Measurements from ENCODE around the gene PDGFRB.
A peak's percentile ranks its signal among the peaks of the same experiment; 100 is the strongest.

PDGFRB gene

DNA sequence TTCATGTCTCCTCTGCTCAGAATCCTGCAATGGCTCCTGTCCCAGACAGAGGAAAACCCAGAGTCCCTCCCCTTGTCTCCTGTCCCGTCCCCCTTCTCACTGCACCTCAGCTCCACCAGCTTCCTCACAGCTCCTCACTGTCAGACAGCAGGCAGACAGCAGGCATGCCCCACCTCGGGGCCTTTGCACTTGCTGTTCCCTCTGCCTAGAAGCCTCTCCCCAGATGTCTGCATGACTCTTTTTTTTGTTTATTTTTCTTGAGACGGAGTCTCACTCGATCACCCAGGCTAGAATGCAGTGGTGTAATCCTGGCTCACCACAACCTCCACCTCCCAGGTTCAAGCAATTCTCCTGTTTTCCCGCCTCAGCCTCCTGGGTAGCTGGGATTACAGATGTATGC lies 25.4 kb upstream of the PDGFRB start:
- Histone ChIP-seq H3K4me1 (ENCODE audit: control insufficient read depth in 1 of 2, insufficient read depth in 2 of 2, low read length in 2 of 2) (peaks cover 6 to 12% of the 10 kb centered on the region in 2 donors), H3K9me3 (ENCODE audit: control insufficient read depth in 1 of 2, low read length in 2 of 2) (no peaks in the 10 kb centered on the region), H3K36me3 (ENCODE audit: control insufficient read depth in 1 of 2, insufficient read depth in 2 of 2, low read length in 2 of 2) (no peaks in the 10 kb centered on the region), H3K4me3 (ENCODE audit: low read depth in 1 of 2, low read length in 2 of 2) (no peak overlapping the region), H3K27me3 (ENCODE audit: low read depth, low read length) (no peaks in the 10 kb centered on the region), H3K27ac (ENCODE audit: low read length) (peak overlapping the region; percentile 42)

DNA sequence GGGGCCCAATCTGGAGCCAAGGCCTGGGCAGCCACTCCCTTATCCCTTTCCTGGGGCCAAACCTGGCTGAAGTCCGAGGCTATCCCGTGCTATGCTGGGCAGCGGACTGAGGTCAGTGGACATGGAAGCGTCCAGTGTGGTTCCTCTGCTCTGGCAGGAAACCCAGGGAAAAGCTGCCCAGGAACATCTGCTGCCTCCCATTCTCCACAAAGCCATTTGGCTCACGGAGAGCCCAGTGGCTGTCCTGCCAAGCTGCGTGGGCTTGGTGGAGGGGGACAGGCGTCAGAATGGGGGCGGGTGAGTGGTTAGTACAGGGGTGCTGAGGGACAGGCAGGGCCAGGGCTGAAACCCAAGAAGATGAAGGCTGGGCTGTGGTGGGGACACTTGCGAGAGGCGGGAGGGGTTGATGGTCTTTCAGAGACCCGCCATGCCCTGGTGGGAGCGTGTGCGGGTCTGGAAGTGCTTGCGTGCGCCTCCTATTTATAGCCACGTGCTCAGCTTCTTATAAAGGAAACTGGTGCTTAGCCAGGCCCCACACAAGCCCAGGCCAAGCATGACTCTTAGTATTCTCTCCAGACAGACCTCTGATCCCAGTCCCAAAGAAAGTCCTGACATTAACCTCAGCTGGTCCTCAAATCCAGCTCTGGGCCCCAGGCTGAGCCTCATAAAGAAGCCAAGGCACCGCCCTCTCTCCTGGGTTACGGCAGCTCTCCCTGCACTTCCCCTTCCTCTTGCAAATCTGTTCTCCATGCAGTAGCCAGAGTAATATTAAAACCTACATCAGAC lies 24.8 kb upstream of the PDGFRB start:
- Histone ChIP-seq H3K4me3 (ENCODE audit: low read depth in 1 of 2, low read length in 2 of 2) (no peak overlapping the region), H3K4me1 (ENCODE audit: control insufficient read depth in 1 of 2, insufficient read depth in 2 of 2, low read length in 2 of 2) (peaks cover 6 to 12% of the 10 kb centered on the region in 2 donors), H3K27me3 (ENCODE audit: low read depth, low read length) (no peaks in the 10 kb centered on the region), H3K27ac (ENCODE audit: low read length) (peak overlapping the region; percentile 42), H3K9me3 (ENCODE audit: control insufficient read depth in 1 of 2, low read length in 2 of 2) (no peaks in the 10 kb centered on the region), H3K36me3 (ENCODE audit: control insufficient read depth in 1 of 2, insufficient read depth in 2 of 2, low read length in 2 of 2) (no peaks in the 10 kb centered on the region)

DNA sequence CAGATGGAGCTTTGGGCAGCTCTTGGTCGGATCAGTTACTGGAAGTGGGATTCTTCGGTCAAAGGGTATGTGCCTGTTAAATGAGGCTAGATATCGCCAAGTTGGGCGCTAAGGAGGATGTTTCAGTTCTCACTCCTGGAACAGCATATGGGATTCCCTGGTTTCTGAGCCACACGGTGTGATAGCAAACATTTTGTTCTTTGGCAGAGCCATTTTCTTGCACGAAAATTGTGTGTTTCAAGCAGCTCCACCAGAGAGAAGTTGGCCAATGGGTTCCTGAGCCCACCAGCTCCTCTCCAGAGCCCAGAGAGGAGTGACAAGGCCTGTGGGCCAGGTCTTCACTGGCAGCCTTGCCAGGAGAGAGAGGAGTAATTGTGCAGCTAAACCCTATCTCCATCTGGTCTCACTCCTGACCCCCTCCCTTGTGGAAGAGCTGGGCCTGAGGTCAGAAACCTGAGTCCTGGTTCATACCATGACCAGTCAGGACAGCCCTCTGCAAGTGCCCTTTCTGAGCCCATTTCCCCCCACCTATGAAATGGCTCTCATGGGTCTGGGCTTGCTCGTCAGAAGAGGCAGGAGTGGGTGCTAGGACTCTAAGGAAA lies 23.5 kb upstream of the PDGFRB start:
- H3K4me3 ChIP-seq (ENCODE audit: low read depth in 1 of 2, low read length in 2 of 2), result no peak overlapping the region
- H3K36me3 ChIP-seq (ENCODE audit: control insufficient read depth in 1 of 2, insufficient read depth in 2 of 2, low read length in 2 of 2), result no peaks in the 10 kb centered on the region
- no peak overlapping the region for H3K27ac ChIP-seq (ENCODE audit: low read length)
- H3K4me1 ChIP-seq (ENCODE audit: control insufficient read depth in 1 of 2, insufficient read depth in 2 of 2, low read length in 2 of 2), result peaks cover 6 to 12% of the 10 kb centered on the region in 2 donors
- no peaks in the 10 kb centered on the region for H3K9me3 ChIP-seq (ENCODE audit: control insufficient read depth in 1 of 2, low read length in 2 of 2)
- H3K27me3 ChIP-seq (ENCODE audit: low read depth, low read length), result no peaks in the 10 kb centered on the region

DNA sequence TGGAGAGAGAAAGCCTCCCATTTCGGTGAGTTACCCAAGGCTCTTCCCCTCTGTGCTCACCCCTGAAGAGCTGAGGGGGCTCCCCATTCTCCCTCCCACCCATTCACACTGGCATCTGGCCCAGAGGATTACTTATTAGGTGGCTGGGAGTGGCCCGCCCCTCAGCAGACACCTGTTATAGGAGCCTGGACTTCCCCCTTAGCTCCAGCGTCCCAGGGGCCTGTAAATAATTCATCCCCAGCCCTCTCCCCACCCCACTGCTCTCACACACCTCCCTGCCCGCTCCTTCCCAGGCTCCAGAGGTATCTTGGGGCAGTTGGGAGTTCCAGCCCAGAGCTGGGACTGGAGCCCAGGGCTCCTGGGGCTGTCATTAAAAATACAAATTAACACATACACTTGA lies 22.6 kb upstream of the PDGFRB start:
- Histone ChIP-seq H3K36me3 (ENCODE audit: control insufficient read depth in 1 of 2, insufficient read depth in 2 of 2, low read length in 2 of 2) (no peaks in the 10 kb centered on the region), H3K9me3 (ENCODE audit: control insufficient read depth in 1 of 2, low read length in 2 of 2) (no peaks in the 10 kb centered on the region), H3K27me3 (ENCODE audit: low read depth, low read length) (no peaks in the 10 kb centered on the region), H3K4me3 (ENCODE audit: low read depth in 1 of 2, low read length in 2 of 2) (no peak overlapping the region), H3K27ac (ENCODE audit: low read length) (no peak overlapping the region), H3K4me1 (ENCODE audit: control insufficient read depth in 1 of 2, insufficient read depth in 2 of 2, low read length in 2 of 2) (peaks cover 6 to 12% of the 10 kb centered on the region in 2 donors)

DNA sequence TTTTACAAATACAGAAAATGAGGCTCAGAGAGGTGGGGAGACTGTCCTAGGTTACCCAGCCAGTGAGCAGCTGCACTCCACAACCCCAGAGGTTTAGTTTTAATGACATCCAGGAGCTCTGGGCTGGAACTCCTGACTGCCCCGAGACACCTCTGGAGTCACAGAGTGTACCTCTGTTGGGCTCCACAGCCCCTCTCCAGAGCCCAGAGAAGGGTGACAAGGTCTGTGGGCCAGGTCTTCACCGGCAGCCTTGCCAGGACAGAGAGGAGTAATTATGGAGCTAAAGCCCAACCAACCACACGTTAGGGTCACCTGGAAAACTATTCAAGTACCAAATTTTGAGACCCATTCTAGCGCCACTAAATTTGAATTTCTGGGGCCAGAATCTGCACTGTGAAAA lies 22.1 kb upstream of the PDGFRB start:
- Histone ChIP-seq H3K27me3 (ENCODE audit: low read depth, low read length) (no peaks in the 10 kb centered on the region), H3K36me3 (ENCODE audit: control insufficient read depth in 1 of 2, insufficient read depth in 2 of 2, low read length in 2 of 2) (no peaks in the 10 kb centered on the region), H3K4me1 (ENCODE audit: control insufficient read depth in 1 of 2, insufficient read depth in 2 of 2, low read length in 2 of 2) (peaks cover 6 to 12% of the 10 kb centered on the region in 2 donors), H3K9me3 (ENCODE audit: control insufficient read depth in 1 of 2, low read length in 2 of 2) (no peaks in the 10 kb centered on the region), H3K27ac (ENCODE audit: low read length) (no peak overlapping the region), H3K4me3 (ENCODE audit: low read depth in 1 of 2, low read length in 2 of 2) (no peak overlapping the region)

DNA sequence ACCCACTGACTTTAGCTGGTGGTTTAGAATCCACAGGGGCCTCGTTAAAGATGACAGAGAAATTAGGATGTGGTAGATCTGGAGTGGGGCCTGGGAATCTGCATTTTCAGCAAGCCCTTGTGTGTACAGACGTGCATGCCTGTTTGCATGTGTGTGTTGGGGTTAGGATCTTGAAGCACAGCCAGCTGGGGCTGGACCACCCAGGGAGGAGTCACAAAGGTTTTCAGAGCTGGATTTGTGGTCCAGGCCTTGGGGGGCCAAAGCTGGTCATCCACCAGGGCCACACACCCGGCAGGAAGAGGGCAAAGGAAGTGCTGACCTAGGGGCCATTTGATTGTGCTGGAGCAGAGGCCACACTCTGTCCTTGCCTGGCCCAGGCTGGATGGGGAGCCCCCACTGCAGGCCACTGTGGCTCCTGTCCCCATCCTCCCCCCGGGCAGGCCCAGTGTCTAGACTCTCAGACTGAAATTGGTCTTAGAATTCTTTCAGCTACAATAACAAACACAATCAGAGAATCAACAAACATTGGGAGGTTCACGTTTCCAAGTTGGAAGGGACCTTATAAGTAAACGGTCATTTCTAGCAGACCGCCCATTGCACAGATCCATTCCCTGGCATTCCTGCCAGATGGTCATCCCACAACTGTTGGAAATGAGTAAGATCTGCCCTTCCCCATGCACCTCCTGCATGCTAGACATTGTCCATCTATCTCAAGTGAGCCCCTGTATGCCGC lies 21.3 kb upstream of the PDGFRB start:
- no peak overlapping the region for H3K4me3 ChIP-seq (ENCODE audit: low read depth in 1 of 2, low read length in 2 of 2)
- no peak overlapping the region for H3K27ac ChIP-seq (ENCODE audit: low read length)
- no peaks in the 10 kb centered on the region for H3K9me3 ChIP-seq (ENCODE audit: control insufficient read depth in 1 of 2, low read length in 2 of 2)
- H3K27me3 ChIP-seq (ENCODE audit: low read depth, low read length), result no peaks in the 10 kb centered on the region
- no peaks in the 10 kb centered on the region for H3K36me3 ChIP-seq (ENCODE audit: control insufficient read depth in 1 of 2, insufficient read depth in 2 of 2, low read length in 2 of 2)
- peaks cover 6 to 12% of the 10 kb centered on the region in 2 donors for H3K4me1 ChIP-seq (ENCODE audit: control insufficient read depth in 1 of 2, insufficient read depth in 2 of 2, low read length in 2 of 2)

DNA sequence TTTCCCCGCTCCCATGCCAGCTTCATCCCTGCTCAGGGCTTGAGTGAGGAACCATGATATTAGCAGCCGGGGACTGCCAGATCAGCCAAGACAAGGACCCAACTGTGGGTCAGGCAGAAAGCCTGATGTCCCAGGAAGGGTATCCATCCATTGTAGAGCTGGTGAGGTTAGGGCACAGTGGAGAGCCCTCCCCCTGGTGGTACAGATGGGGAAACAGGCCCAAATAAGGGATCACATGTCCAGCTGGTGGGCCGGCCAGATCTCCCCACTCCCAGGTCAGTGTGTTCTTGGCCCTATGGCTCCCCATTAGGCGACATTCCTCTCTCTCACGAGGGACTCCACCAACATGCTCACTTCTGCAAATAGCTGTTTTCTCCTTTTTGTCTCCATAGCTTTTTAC lies 19.9 kb upstream of the PDGFRB start:
- Histone ChIP-seq H3K36me3 (ENCODE audit: control insufficient read depth in 1 of 2, insufficient read depth in 2 of 2, low read length in 2 of 2) (no peaks in the 10 kb centered on the region), H3K9me3 (ENCODE audit: control insufficient read depth in 1 of 2, low read length in 2 of 2) (no peaks in the 10 kb centered on the region), H3K27me3 (ENCODE audit: low read depth, low read length) (no peaks in the 10 kb centered on the region), H3K4me3 (ENCODE audit: low read depth in 1 of 2, low read length in 2 of 2) (no peak overlapping the region), H3K4me1 (ENCODE audit: control insufficient read depth in 1 of 2, insufficient read depth in 2 of 2, low read length in 2 of 2) (peaks cover under 1 to 4% of the 10 kb centered on the region in 2 donors), H3K27ac (ENCODE audit: low read length) (no peak overlapping the region)

DNA sequence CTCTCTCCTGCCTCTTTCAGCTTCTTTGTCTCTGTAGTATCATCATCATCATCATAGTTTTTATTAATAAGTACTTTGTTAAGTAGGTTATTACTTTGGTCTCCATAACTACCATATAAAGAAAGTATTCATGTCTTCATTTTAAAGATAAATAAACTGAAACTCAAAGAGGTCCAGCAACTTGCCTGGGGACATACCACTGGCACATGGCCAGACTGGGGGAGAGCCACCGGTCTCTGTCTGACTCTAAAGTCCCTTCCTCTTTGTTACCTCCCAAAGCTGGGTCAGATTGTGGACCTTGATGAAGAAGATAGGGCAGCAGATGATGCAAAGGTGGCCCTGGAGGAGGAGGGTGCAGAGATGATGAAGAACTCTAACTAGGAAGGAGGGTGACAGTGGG lies 19.4 kb upstream of the PDGFRB start:
- Histone ChIP-seq H3K4me1 (ENCODE audit: control insufficient read depth in 1 of 2, insufficient read depth in 2 of 2, low read length in 2 of 2) (peaks cover 0 to 4% of the 10 kb centered on the region in 2 donors), H3K27me3 (ENCODE audit: low read depth, low read length) (no peaks in the 10 kb centered on the region), H3K27ac (ENCODE audit: low read length) (no peak overlapping the region), H3K9me3 (ENCODE audit: control insufficient read depth in 1 of 2, low read length in 2 of 2) (no peaks in the 10 kb centered on the region), H3K4me3 (ENCODE audit: low read depth in 1 of 2, low read length in 2 of 2) (no peak overlapping the region), H3K36me3 (ENCODE audit: control insufficient read depth in 1 of 2, insufficient read depth in 2 of 2, low read length in 2 of 2) (no peaks in the 10 kb centered on the region)

DNA sequence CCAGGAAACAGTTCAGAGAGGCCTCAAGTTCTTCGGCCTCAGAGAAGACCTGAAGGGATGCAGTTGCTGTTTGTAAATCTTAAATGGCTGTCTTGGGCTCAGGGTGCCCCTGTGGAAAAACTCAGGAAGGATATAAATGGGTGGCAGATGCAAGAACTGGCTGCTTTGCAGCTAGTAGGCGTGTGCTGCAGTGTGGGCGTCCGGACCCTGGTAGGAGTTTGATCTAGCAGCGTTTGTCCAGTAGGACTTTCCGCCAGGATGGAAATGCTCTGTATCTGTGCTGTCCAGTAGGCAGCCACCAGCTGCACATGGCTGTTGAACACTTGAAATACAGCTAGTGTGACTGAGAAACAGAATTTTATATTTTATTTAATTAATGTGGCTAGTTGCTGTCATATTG lies 18.6 kb upstream of the PDGFRB start:
- Histone ChIP-seq H3K27me3 (ENCODE audit: low read depth, low read length) (no peaks in the 10 kb centered on the region), H3K27ac (ENCODE audit: low read length) (no peak overlapping the region), H3K4me1 (ENCODE audit: control insufficient read depth in 1 of 2, insufficient read depth in 2 of 2, low read length in 2 of 2) (no peaks in the 10 kb centered on the region), H3K9me3 (ENCODE audit: control insufficient read depth in 1 of 2, low read length in 2 of 2) (no peaks in the 10 kb centered on the region), H3K4me3 (ENCODE audit: low read depth in 1 of 2, low read length in 2 of 2) (no peak overlapping the region), H3K36me3 (ENCODE audit: control insufficient read depth in 1 of 2, insufficient read depth in 2 of 2, low read length in 2 of 2) (no peaks in the 10 kb centered on the region)

DNA sequence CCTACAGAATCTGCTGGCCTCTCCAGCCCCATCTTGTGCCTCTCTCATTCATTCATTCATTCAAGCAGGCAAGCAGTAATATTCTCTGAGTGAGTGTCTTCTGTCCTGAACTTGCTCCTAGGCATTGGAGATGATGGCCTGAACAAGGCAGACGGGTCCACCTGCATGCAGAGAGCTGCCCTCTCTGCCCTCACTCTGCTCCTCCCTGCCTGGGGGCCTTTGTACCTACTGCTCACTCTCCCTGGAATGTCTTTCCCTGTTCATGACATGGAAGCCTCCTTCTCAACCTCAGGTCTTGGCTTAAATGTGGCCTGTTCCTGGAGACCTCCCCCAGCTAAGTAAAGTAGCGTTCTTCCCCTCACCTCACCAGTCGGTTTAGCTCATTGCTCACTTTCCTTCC lies 17.5 kb upstream of the PDGFRB start:
- Histone ChIP-seq H3K9me3 (ENCODE audit: control insufficient read depth in 1 of 2, low read length in 2 of 2) (no peaks in the 10 kb centered on the region), H3K27ac (ENCODE audit: low read length) (no peak overlapping the region), H3K36me3 (ENCODE audit: control insufficient read depth in 1 of 2, insufficient read depth in 2 of 2, low read length in 2 of 2) (no peaks in the 10 kb centered on the region), H3K4me1 (ENCODE audit: control insufficient read depth in 1 of 2, insufficient read depth in 2 of 2, low read length in 2 of 2) (no peaks in the 10 kb centered on the region), H3K27me3 (ENCODE audit: low read depth, low read length) (no peaks in the 10 kb centered on the region), H3K4me3 (ENCODE audit: low read depth in 1 of 2, low read length in 2 of 2) (no peak overlapping the region)

DNA sequence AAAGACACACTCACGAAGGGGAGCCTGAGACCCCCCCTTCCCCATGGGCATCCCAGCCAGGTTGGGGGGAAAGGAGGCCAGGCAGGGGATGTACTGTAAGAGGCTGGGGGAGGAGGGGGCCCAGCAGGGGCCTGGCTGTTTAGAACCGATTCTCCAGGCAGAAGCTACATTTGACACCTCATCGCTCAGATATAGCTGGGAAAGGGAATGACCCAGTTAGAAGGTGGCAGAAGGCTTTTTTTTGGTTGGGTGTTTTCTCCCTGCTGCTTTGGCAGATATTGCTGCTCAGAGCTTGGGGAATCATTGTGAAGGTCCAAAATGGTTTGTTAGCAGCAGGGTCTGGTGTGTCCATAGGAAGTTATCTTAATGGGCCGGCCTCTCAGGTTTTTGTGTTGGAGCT lies 16.9 kb upstream of the PDGFRB start:
- Histone ChIP-seq H3K36me3 (ENCODE audit: control insufficient read depth in 1 of 2, insufficient read depth in 2 of 2, low read length in 2 of 2) (no peaks in the 10 kb centered on the region), H3K4me1 (ENCODE audit: control insufficient read depth in 1 of 2, insufficient read depth in 2 of 2, low read length in 2 of 2) (no peaks in the 10 kb centered on the region), H3K9me3 (ENCODE audit: control insufficient read depth in 1 of 2, low read length in 2 of 2) (no peaks in the 10 kb centered on the region), H3K4me3 (ENCODE audit: low read depth in 1 of 2, low read length in 2 of 2) (no peak overlapping the region), H3K27ac (ENCODE audit: low read length) (no peak overlapping the region), H3K27me3 (ENCODE audit: low read depth, low read length) (peaks cover 3% of the 10 kb centered on the region)

Measured in muscle layer of duodenum (tissue), 2 donors.